ENCODE results near the gene SNX14. TPM values are rescaled to one million over a fixed set of nuclear protein-coding genes. Genes with fewer than 3 reads are reported as not detected.

The SNX14 gene
- total and polyA plus RNA-seq, 12 donors: 21.3 to 52.5 (median 28.5) TPM

DNA sequence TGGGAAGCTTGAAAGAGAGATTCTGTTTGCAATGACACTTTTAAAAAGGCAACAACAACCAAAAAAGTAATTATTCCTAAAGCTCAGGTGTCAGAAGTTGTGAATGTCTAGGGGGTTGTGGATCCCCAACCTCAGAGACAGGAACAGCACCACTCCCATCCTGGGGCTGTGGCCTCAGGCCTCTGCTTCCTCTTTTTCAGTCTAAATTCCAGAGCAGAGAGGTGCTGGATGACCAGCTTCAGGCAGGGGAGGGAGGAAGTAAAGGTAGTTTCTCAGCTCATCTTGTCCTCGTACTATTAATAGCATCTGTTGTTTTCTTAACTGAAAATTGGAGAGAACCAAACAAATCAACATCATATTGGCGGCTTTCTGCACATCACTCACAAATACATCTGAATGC lies 135.5 kb downstream of the SNX14 start:
- peaks cover 4 to 43% (median 29%) of the 10 kb centered on the region in 9 donors for H3K4me1 ChIP-seq

DNA sequence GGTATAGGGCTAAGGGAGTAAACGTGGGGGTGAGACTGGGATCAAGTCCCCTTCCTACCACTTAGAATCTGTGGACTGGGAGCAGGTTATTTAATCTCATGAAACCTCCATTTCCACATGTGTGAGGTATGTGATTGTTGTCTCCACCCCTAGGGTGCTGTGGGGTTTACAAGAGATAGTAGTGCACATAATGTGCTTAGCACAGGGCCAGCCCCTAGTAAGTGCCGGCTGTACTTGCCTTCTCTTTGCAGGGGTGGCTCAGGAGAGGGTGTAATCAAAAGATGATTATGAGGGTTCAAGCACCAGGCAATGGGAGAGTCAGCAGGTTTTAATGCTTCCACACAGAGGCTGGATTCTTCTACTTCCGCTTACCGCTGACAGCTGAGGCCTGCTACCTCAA lies 136.9 kb downstream of the SNX14 start:
- TF ChIP-seq, protein P1, sequence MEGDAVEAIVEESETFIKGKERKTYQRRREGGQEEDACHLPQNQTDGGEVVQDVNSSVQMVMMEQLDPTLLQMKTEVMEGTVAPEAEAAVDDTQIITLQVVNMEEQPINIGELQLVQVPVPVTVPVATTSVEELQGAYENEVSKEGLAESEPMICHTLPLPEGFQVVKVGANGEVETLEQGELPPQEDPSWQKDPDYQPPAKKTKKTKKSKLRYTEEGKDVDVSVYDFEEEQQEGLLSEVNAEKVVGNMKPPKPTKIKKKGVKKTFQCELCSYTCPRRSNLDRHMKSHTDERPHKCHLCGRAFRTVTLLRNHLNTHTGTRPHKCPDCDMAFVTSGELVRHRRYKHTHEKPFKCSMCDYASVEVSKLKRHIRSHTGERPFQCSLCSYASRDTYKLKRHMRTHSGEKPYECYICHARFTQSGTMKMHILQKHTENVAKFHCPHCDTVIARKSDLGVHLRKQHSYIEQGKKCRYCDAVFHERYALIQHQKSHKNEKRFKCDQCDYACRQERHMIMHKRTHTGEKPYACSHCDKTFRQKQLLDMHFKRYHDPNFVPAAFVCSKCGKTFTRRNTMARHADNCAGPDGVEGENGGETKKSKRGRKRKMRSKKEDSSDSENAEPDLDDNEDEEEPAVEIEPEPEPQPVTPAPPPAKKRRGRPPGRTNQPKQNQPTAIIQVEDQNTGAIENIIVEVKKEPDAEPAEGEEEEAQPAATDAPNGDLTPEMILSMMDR (IDR thresholded peaks at IDR 0.05): no peak
- WGBS, 2 donors: 79% methylated on average over 4 of the region's 4 CpGs
- peak overlapping the region in 1 of 10 donors; percentile 77 for H3K27ac ChIP-seq
- H3K27me3 ChIP-seq: peaks cover 0 to 31% (median 0%) of the 10 kb centered on the region in 7 donors
- peaks cover 4 to 40% (median 26%) of the 10 kb centered on the region in 9 donors for H3K4me1 ChIP-seq
- no peak for DNase-seq
- intact Hi-C loops (cut with DNase I): no loop called here
- ATAC-seq: no peak
- no peaks in the 10 kb centered on the region for H3K36me3 ChIP-seq
- no peak overlapping the region for H3K4me3 ChIP-seq
- H3K9me3 ChIP-seq: no peaks in the 10 kb centered on the region

More for the DNA sequence above, 135.5 kb downstream of the SNX14 start:
- peaks cover 0 to 17% (median 0%) of the 10 kb centered on the region in 7 donors for H3K27me3 ChIP-seq
- no peak for ATAC-seq
- TF ChIP-seq, protein P1 (IDR thresholded peaks at IDR 0.05): no peak
- no peak overlapping the region for H3K4me3 ChIP-seq
- no peaks in the 10 kb centered on the region for H3K9me3 ChIP-seq
- H3K36me3 ChIP-seq: no peaks in the 10 kb centered on the region
- DNase-seq: no peak
- intact Hi-C loops (cut with DNase I): no loop called here
- WGBS, 2 donors: 48 to 75% methylated on average over 2 of the region's 2 CpGs
- H3K27ac ChIP-seq: peak overlapping the region in 4 of 10 donors; percentile 2 to 77 (median 44)

Other genes with a start within 250 kb of the SNX14 start
- gene NT5E, start 143.8 kb downstream of the SNX14 start, total RNA-seq: 1 to 10 TPM; 2.1 to 8.4 (median 4.3) TPM
- 1 to 10 TPM in 1 of 2 donors, under 1 TPM in 1; 0.88 to 1.7 TPM for gene NT5E, start 143.8 kb downstream of the SNX14 start, polyA plus RNA-seq
- gene SYNCRIP, start 49.0 kb upstream of the SNX14 start, total RNA-seq: 10 to 100 TPM; 56.1 to 72.6 (median 61.2) TPM
- gene SYNCRIP, start 49.0 kb upstream of the SNX14 start, polyA plus RNA-seq: 10 to 100 TPM; 24.6 to 27.4 TPM

Data from heart right ventricle (tissue), 16 donors.